Adrenal gland (tissue), 12 donors: ENCODE data around the gene CDC20B. TPM values are rescaled to one million over a fixed set of nuclear protein-coding genes. Genes with fewer than 3 reads are reported as not detected.
A peak's percentile ranks its signal among the peaks of the same experiment; 100 is the strongest.

ENCODE experiments used
- DNase-seq, 7 donors: peaks; one replicate each; pipeline ENCODE4 v3.0.0-alpha.2; 2019 to 2020
- H3K27ac ChIP-seq, 5 donors: fragments of 200-600 bp; sonication (generic) in 4 of 5; 1 replicate in 3 of 5; 2 replicates in 2 of 5; pipeline versions ENCODE4 v1.5.1 to v1.8.0; 2016 to 2020; ENCODE audit warnings: mild to moderate bottlenecking in 1 of 5
- H3K27me3 ChIP-seq: fragments of 200-600 bp; 2 replicates; pipeline ENCODE4 v1.8.0; 2021
- H3K36me3 ChIP-seq, 2 donors: fragments of 200-600 bp; replicated peaks in 1 of 2; 1 replicate in 1 of 2; 2 replicates in 1 of 2; pipeline versions ENCODE4 v1.5.1 to v1.8.0; 2018 to 2022
- H3K4me1 ChIP-seq, 2 donors: fragments of 200-600 bp; replicated peaks in 1 of 2; 1 replicate in 1 of 2; 2 replicates in 1 of 2; pipeline versions ENCODE4 v1.5.1 to v1.8.0; 2018 to 2021
- H3K4me3 ChIP-seq, 4 donors: fragments of 200-600 bp; sonication (generic) in 3 of 4; one replicate each; pipeline ENCODE4 v1.5.1; 2016 to 2018
- H3K9me3 ChIP-seq, 3 donors: fragments of 200-600 bp; sonication (generic) in 1 of 3; replicated peaks in 1 of 3; 1 replicate in 2 of 3; 2 replicates in 1 of 3; pipeline versions ENCODE4 v1.5.1 to v1.8.0; 2016 to 2021
- POLR2A ChIP-seq, 2 donors: fragments of 450-650 bp; IDR thresholded peaks; one replicate each; pipeline ENCODE4 v1.6.1; 2017; ENCODE audit warnings: antibody characterized with exemption in 2 of 2, mild to moderate bottlenecking in 2 of 2, moderate library complexity in 1 of 2
- WGBS, 4 donors: extraction: QIAGEN DNeasy Blood & Tissue Kit in 2 of 4; methylation state at CpG; one replicate each; pipeline versions ENCODE4 v1.1.5 to v1.1.7; 2013 to 2017; 5-methylcytosine and 5-hydroxymethylcytosine counted together
- intact Hi-C, 2 donors: fragments of 100-400 bp; cut with DNase I; formaldehyde crosslinking; loops; one replicate each; pipeline versions ENCODE4 v1.14.1 to v1.15.0; 2022 to 2023
- polyA plus RNA-seq, 3 donors: library from polyadenylated mRNA; stranded (reverse); fragments of 200-250 nt in 2 of 3; fragments of 350-450 nt in 1 of 3; fragmentation: Illumina TruSeq in 1 of 3; extraction: RNeasy Lipid Tissue Mini Kit (QIAGEN cat#74804) in 1 of 3; gene quantifications; one replicate each; pipeline ENCODE4 v1.2.3, GENCODE V29; 2013 to 2014
- total RNA-seq, 9 donors: library from RNA; depleted of rRNA in 4 of 9; stranded (reverse); fragments of >200 nt in 4 of 9; fragments of 120-200 nt in 1 of 9; fragmentation: NEBNext Ultra II Directional in 1 of 9; extraction: Animal tissue kit (Norgen Biotek cat#: 25700) in 1 of 9; gene quantifications; one replicate each; pipeline versions ENCODE4 v1.1.0 to v1.2.4, GENCODE V29; 2013 to 2023
- TF ChIP-seq, protein P1 (sequence below), 6 experiments: fragments of 450-650 bp in 4 of 6; fragments of 200-600 bp in 2 of 6; sonication (generic) in 1 of 6; IDR thresholded peaks; 1 replicate in 5 of 6; 2 replicates in 1 of 6; pipeline versions ENCODE4 v1.5.1 to v1.8.0; 2016 to 2021; ENCODE audit warnings: antibody characterized with exemption in 6 of 6, mild to moderate bottlenecking in 2 of 6, moderate library complexity in 1 of 6
- donor health status: healthy with polysubstance abuse.
- donor health status: Bipolar disorder and iron deficiency.
- donor health status: DM: yes; HTN: yes; CAD: no.
- donor health status: DM: no; HTN: no; CAD: no.
- donor health status: DM: no; HTN: no; CAD: no.
- donor health status: DM: yes; HTN: yes; CAD: no.

The CDC20B gene
- total and polyA plus RNA-seq, 12 donors, result 0.11 TPM; not detected in 11

DNA sequence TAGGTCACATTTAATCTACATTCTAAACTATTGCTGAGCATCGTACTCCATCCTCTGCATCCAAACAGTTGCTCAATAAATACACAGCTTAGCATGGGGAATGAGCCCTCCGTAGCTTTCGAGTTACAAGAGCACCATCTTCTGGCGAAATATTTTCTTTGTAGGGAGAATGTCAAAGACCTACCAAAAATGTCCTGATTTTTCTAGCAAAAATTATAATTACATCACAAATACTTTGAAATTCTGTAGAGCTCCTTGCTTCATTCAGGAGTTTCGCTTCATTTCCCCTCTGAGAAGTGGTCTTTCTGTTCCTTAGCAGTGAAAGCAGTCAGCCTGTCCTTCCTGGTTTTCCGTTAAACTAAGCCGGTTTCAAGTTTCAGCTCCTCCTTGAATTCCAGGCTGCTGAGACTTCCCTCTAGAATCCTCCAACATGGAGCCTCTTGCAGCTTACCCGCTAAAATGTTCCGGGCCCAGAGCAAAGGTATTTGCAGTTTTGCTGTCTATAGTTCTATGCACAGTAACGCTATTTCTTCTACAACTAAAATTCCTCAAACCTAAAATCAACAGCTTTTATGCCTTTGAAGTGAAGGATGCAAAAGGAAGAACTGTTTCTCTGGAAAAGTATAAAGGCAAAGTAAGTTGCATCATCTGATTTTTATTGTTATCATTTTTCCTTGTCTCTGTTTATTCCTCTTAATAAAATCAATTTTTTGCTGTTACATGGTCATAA is 13.0 kb downstream of the CDC20B start, which contains the start of gene GPX8:
Gene GPX8, plus strand, starts transcription at position 409 of the 730 bp plus-strand sequence. Its CDS starts 22 bp downstream, at position 431.
- Histone ChIP-seq H3K36me3 (no peaks in the 10 kb centered on the region), H3K4me3 (peak within 1 kb of the TSS in 1 of 4 donors; percentile 53), H3K27me3 (no peaks in the 10 kb centered on the region), H3K27ac (peak within 1 kb of the TSS in 3 of 5 donors; percentile 10 to 54 (median 47)), H3K4me1 (peaks cover 0 to 6% of the 10 kb centered on the region in 2 donors), H3K9me3 (no peaks in the 10 kb centered on the region)
- intact Hi-C loops, result no loop called here
- peak in 5 of 7 donors; percentile 22 to 35 (median 33) for DNase-seq
- WGBS, 4 donors, result 3 to 5% (median 3%) methylated on average over 10 of the region's 10 CpGs
- TF ChIP-seq, protein P1, sequence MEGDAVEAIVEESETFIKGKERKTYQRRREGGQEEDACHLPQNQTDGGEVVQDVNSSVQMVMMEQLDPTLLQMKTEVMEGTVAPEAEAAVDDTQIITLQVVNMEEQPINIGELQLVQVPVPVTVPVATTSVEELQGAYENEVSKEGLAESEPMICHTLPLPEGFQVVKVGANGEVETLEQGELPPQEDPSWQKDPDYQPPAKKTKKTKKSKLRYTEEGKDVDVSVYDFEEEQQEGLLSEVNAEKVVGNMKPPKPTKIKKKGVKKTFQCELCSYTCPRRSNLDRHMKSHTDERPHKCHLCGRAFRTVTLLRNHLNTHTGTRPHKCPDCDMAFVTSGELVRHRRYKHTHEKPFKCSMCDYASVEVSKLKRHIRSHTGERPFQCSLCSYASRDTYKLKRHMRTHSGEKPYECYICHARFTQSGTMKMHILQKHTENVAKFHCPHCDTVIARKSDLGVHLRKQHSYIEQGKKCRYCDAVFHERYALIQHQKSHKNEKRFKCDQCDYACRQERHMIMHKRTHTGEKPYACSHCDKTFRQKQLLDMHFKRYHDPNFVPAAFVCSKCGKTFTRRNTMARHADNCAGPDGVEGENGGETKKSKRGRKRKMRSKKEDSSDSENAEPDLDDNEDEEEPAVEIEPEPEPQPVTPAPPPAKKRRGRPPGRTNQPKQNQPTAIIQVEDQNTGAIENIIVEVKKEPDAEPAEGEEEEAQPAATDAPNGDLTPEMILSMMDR (IDR thresholded peaks at IDR 0.05), result peak; percentile 24 to 64 (median 48)
- no peak for TF ChIP-seq POLR2A (IDR thresholded peaks at IDR 0.05)

DNA sequence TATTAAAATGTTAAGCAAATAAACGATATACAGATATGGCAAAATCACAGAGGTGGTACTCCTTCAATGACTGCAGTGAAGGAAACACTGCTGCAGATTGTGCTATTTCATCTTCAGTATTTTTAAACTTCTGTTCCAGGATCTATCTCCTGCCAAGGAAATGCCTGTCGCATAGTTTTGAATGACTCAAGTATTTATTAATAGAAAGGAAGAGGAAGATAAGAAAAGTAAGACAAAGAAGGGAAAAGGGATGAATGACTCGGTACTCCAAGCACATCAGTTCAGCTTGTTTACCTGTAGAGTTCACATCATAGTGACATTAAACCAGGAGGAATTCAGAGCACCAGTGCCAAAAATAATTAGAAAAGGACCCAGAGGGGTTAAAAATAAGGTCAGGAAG is 18.1 kb downstream of the CDC20B start:
- Histone ChIP-seq H3K27me3 (peaks cover 13% of the 10 kb centered on the region), H3K9me3 (no peaks in the 10 kb centered on the region), H3K4me3 (no peak overlapping the region), H3K36me3 (no peaks in the 10 kb centered on the region), H3K27ac (no peak overlapping the region), H3K4me1 (no peaks in the 10 kb centered on the region)
- 13 to 18% (median 15%) methylated on average over 3 of the region's 3 CpGs for WGBS, 4 donors
- no peak for TF ChIP-seq POLR2A (IDR thresholded peaks at IDR 0.05)
- TF ChIP-seq, protein P1 (IDR thresholded peaks at IDR 0.05), result no peak
- intact Hi-C loops, result no loop called here
- no peak for DNase-seq

DNA sequence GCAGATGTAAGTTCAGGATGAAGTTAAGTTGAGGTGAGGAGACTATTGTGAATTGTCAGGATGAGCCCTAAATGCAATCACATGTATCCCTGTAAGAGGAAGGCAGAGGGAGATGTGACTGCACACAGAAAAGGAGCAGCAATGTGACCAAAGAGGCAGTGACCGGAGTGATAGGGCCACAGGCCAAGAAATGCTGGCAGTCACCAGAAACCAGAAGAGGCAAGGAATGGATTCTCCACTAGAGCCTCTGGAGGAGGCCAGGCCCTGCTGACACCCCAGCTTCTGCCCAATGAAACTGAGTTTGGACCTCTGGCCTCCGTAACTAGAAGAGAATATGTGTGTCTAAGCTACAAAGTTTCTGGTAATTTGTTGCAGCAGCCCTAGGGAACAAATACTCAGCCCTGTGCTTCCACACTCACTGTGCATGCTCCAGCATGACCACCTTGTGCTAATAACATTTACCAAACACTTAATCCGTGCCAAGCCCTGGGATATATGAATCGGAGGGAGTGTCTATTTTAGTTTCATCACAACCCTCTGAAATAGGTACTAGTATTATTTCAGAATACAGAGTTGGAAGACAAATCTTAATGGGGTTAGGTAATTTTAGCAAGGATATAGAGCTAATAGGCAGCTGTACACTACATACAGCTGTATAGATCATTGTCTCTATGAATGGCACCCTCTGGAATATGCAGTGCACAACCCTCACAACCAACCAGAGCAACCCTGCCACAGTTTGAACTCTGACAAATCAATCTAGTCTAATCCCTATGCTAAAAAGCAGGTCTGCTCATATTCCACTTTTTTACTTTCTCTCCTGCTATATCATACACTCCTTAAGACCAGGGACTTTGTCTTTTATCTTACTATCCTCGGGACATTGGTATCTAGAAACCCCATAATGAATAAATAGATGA is 20.8 kb downstream of the CDC20B start:
- DNase-seq, result no peak

More for the DNA sequence above, 20.8 kb downstream of the CDC20B start:
- Histone ChIP-seq H3K4me1 (no peaks in the 10 kb centered on the region), H3K4me3 (no peak overlapping the region), H3K36me3 (no peaks in the 10 kb centered on the region), H3K27ac (no peak overlapping the region), H3K9me3 (no peaks in the 10 kb centered on the region), H3K27me3 (peaks cover 13% of the 10 kb centered on the region)
- WGBS, 4 donors, result 57 to 82% (median 67%) methylated on average over 5 of the region's 5 CpGs
- intact Hi-C loops, result no loop called here
- TF ChIP-seq POLR2A (IDR thresholded peaks at IDR 0.05), result no peak
- TF ChIP-seq, protein P1 (IDR thresholded peaks at IDR 0.05), result no peak
